Mucosa of rectum (tissue), 2 donors: ENCODE measurements around the gene NDUFA13.

Source experiments
- H3K27ac ChIP-seq, 2 donors: one replicate each; pipeline ENCODE4 v1.7.0; 2013; ENCODE audit warnings: inconsistent platforms in 2 of 2, low read depth in 2 of 2, low read length in 2 of 2
- H3K27me3 ChIP-seq, 2 donors: one replicate each; pipeline ENCODE4 v1.7.0; 2013; ENCODE audit warnings: low read length in 2 of 2; ENCODE audit not compliant: control insufficient read depth in 2 of 2, insufficient read depth in 2 of 2
- H3K36me3 ChIP-seq, 2 donors: one replicate each; pipeline ENCODE4 v1.7.0; 2013; ENCODE audit warnings: low read length in 2 of 2; ENCODE audit not compliant: control insufficient read depth in 2 of 2, insufficient read depth in 2 of 2
- H3K4me1 ChIP-seq, 2 donors: one replicate each; pipeline ENCODE4 v1.7.0; 2013; ENCODE audit warnings: low read length in 2 of 2, mild to moderate bottlenecking in 1 of 2; ENCODE audit not compliant: control insufficient read depth in 2 of 2, insufficient read depth in 2 of 2
- H3K4me3 ChIP-seq, 2 donors: one replicate each; pipeline ENCODE4 v1.7.0; 2013; ENCODE audit warnings: low read length in 2 of 2
- H3K9ac ChIP-seq, 2 donors: one replicate each; pipeline ENCODE4 v1.7.0; 2013; ENCODE audit warnings: low read length in 2 of 2, low read depth in 1 of 2, mild to moderate bottlenecking in 1 of 2
- H3K9me3 ChIP-seq, 2 donors: one replicate each; pipeline ENCODE4 v1.7.0; 2013; ENCODE audit warnings: low read length in 2 of 2; ENCODE audit not compliant: control insufficient read depth in 2 of 2
- donor health status: healthy.
- donor health status: Normal muscosa, but diverticular disease.

Gene NDUFA13

GRCh38 chr19:19480688-19481087, 35.3 kb upstream of the NDUFA13 start:
- peaks cover 5 to 11% of the 10 kb centered on the region in 2 donors for H3K4me1 ChIP-seq
- no peaks in the 10 kb centered on the region for H3K27me3 ChIP-seq
- no peaks in the 10 kb centered on the region for H3K9me3 ChIP-seq
- H3K9ac ChIP-seq, result no peak overlapping the region
- no peak overlapping the region for H3K4me3 ChIP-seq
- H3K27ac ChIP-seq, result no peak overlapping the region
- H3K36me3 ChIP-seq, result peaks cover 0 to 11% of the 10 kb centered on the region in 2 donors

GRCh38 chr19:19482809-19483596, 33.0 kb upstream of the NDUFA13 start:
- no peak overlapping the region for H3K4me3 ChIP-seq
- H3K27me3 ChIP-seq, result no peaks in the 10 kb centered on the region
- no peak overlapping the region for H3K27ac ChIP-seq
- H3K9me3 ChIP-seq, result no peaks in the 10 kb centered on the region
- H3K4me1 ChIP-seq, result peaks cover 7 to 12% of the 10 kb centered on the region in 2 donors
- peaks cover 0 to 20% of the 10 kb centered on the region in 2 donors for H3K36me3 ChIP-seq
- H3K9ac ChIP-seq, result no peak overlapping the region

- Histone ChIP-seq H3K4me1 (peaks cover 30 to 33% of the 10 kb centered on the region in 2 donors), H3K4me3 (no peak overlapping the region), H3K9me3 (no peaks in the 10 kb centered on the region), H3K9ac (no peak overlapping the region), H3K27me3 (no peaks in the 10 kb centered on the region), H3K27ac (no peak overlapping the region), H3K36me3 (peaks cover 0 to 20% of the 10 kb centered on the region in 2 donors)
These were observed 30.6 kb upstream of the NDUFA13 start for GRCh38 chr19:19485161-19485997.

- Histone ChIP-seq H3K36me3 (peaks cover 0 to 22% of the 10 kb centered on the region in 2 donors), H3K9me3 (no peaks in the 10 kb centered on the region), H3K27me3 (no peaks in the 10 kb centered on the region), H3K27ac (no peak overlapping the region), H3K4me3 (no peak overlapping the region), H3K4me1 (peaks cover 31 to 34% of the 10 kb centered on the region in 2 donors), H3K9ac (no peak overlapping the region)
These were observed 30.1 kb upstream of the NDUFA13 start for GRCh38 chr19:19485998-19486290.

GRCh38 chr19:19486343-19487076, 29.5 kb upstream of the NDUFA13 start:
- no peak overlapping the region for H3K4me3 ChIP-seq
- H3K36me3 ChIP-seq, result peaks cover 0 to 25% of the 10 kb centered on the region in 2 donors
- no peak overlapping the region for H3K9ac ChIP-seq
- H3K9me3 ChIP-seq, result no peaks in the 10 kb centered on the region
- H3K27me3 ChIP-seq, result no peaks in the 10 kb centered on the region
- H3K27ac ChIP-seq, result no peak overlapping the region
- H3K4me1 ChIP-seq, result peaks cover 31 to 34% of the 10 kb centered on the region in 2 donors

- peak overlapping the region in 1 of 2 donors; percentile 83 for H3K27ac ChIP-seq
- H3K4me3 ChIP-seq, result no peak overlapping the region
- H3K27me3 ChIP-seq, result no peaks in the 10 kb centered on the region
- peaks cover 31 to 34% of the 10 kb centered on the region in 2 donors for H3K4me1 ChIP-seq
- H3K36me3 ChIP-seq, result peaks cover 6 to 30% of the 10 kb centered on the region in 2 donors
- H3K9me3 ChIP-seq, result no peaks in the 10 kb centered on the region
- no peak overlapping the region for H3K9ac ChIP-seq
These were observed 28.7 kb upstream of the NDUFA13 start for GRCh38 chr19:19487077-19487949.

- no peaks in the 10 kb centered on the region for H3K27me3 ChIP-seq
- H3K4me3 ChIP-seq, result no peak overlapping the region
- H3K36me3 ChIP-seq, result peaks cover 12 to 34% of the 10 kb centered on the region in 2 donors
- H3K9ac ChIP-seq, result peak overlapping the region in 1 of 2 donors; percentile 36
- H3K4me1 ChIP-seq, result peaks cover 31 to 34% of the 10 kb centered on the region in 2 donors
- no peaks in the 10 kb centered on the region for H3K9me3 ChIP-seq
- peak overlapping the region; percentile 62 to 83 for H3K27ac ChIP-seq
These were observed 27.8 kb upstream of the NDUFA13 start for GRCh38 chr19:19487950-19488874.

- no peaks in the 10 kb centered on the region for H3K9me3 ChIP-seq
- H3K4me1 ChIP-seq, result peaks cover 31 to 34% of the 10 kb centered on the region in 2 donors
- peaks cover 17 to 37% of the 10 kb centered on the region in 2 donors for H3K36me3 ChIP-seq
- no peaks in the 10 kb centered on the region for H3K27me3 ChIP-seq
- peak overlapping the region; percentile 62 to 83 for H3K27ac ChIP-seq
- peak overlapping the region; percentile 44 to 63 for H3K4me3 ChIP-seq
- H3K9ac ChIP-seq, result peak overlapping the region; percentile 36 to 41
These were observed 26.9 kb upstream of the NDUFA13 start for GRCh38 chr19:19488875-19489690.
